Ovary (tissue), 9 donors: Measurements from ENCODE around the gene OXCT2. TPM values are rescaled to one million over a fixed set of nuclear protein-coding genes. Genes with fewer than 3 reads are reported as not detected.
A peak's percentile ranks its signal among the peaks of the same experiment; 100 is the strongest.
"Not testable (repeated sequence)": the region's sequence is repeated elsewhere in the genome, so short reads cannot be mapped to it uniquely, and the experiment has no call there.

ENCODE experiments used
- DNase-seq, 5 donors: peaks; one replicate each; pipeline ENCODE4 v3.0.0-alpha.2; 2019 to 2020
- H3K27ac ChIP-seq, 2 donors: fragments of 200-600 bp; one replicate each; pipeline versions ENCODE4 v1.5.1 to v1.8.0; 2019 to 2022
- H3K27me3 ChIP-seq: fragments of 200-600 bp; one replicate; pipeline ENCODE4 v1.8.0; 2022
- H3K36me3 ChIP-seq: fragments of 200-600 bp; sonication (generic); one replicate; pipeline ENCODE4 v1.5.1; 2019
- H3K4me1 ChIP-seq: one replicate; pipeline ENCODE4 v1.8.1; 2013; ENCODE audit warnings: mild to moderate bottlenecking, moderate library complexity; ENCODE audit not compliant: insufficient read depth
- H3K4me3 ChIP-seq: fragments of 200-600 bp; sonication (generic); one replicate; pipeline ENCODE4 v1.5.1; 2017
- H3K9me3 ChIP-seq, 2 donors: fragments of 200-600 bp in 1 of 2; sonication (generic) in 1 of 2; one replicate each; pipeline versions ENCODE4 v1.5.1 to v1.8.1; 2013 to 2019; ENCODE audit warnings: mild to moderate bottlenecking in 1 of 2, moderate library complexity in 1 of 2
- EP300 ChIP-seq: sonication (generic); formaldehyde crosslinking; IDR thresholded peaks from one replicate; pipeline ENCODE4 v1.6.1; 2017; ENCODE audit warnings: antibody characterized with exemption
- POLR2A ChIP-seq: fragments of 450-650 bp; IDR thresholded peaks from one replicate; pipeline ENCODE4 v1.6.1; 2017; ENCODE audit warnings: antibody characterized with exemption, mild to moderate bottlenecking, moderate library complexity
- WGBS, 3 donors: extraction: QIAGEN DNeasy Blood & Tissue Kit in 1 of 3; methylation state at CpG; one replicate each; pipeline versions ENCODE4 v1.1.5 to v1.1.7; 2013 to 2017; 5-methylcytosine and 5-hydroxymethylcytosine counted together
- intact Hi-C, 4 donors: fragments of 100-400 bp; cut with DNase I; formaldehyde crosslinking; loops; one replicate each; pipeline versions ENCODE4 v1.11.0 to v1.15.1; 2022 to 2023
- polyA plus RNA-seq, 2 donors: library from polyadenylated mRNA; stranded (reverse); fragments of 200-250 nt in 1 of 2; fragments of 350-450 nt in 1 of 2; fragmentation: Illumina TruSeq in 1 of 2; extraction: RNeasy Lipid Tissue Mini Kit (QIAGEN cat#74804) in 1 of 2; gene quantifications; one replicate each; pipeline ENCODE4 v1.2.3, GENCODE V29; 2013 to 2014
- total RNA-seq, 7 donors: library from RNA; depleted of rRNA in 2 of 7; stranded (reverse); fragments of >200 nt in 2 of 7; fragmentation: NEBNext Ultra II Directional in 3 of 7; extraction: Animal tissue kit (Norgen Biotek cat#: 25700) in 3 of 7; gene quantifications; one replicate each; pipeline versions ENCODE4 v1.1.0 to v1.2.4, GENCODE V29; 2016 to 2023
- TF ChIP-seq, protein P1 (sequence below), 3 donors: fragments of 450-650 bp in 2 of 3; fragments of 200-600 bp in 1 of 3; IDR thresholded peaks; one replicate each; pipeline versions ENCODE4 v1.5.1 to v1.8.0; 2016 to 2022; ENCODE audit warnings: antibody characterized with exemption in 3 of 3, mild to moderate bottlenecking in 1 of 3
- donor health status: DM: no; HTN: no; CAD: no; lungs with moderate emphysema.
- donor health status: DM: no; HTN: no; CAD: no.
- donor health status: Bipolar disorder and iron deficiency.
- donor health status: DM: yes; HTN: yes; CAD: no.
- donor health status: DM: no; HTN: no; CAD: no.
- donor health status: DM: yes; HTN: yes; CAD: no.

The OXCT2 gene
- total and polyA plus RNA-seq, 9 donors: 0.20 to 7.2 (median 2.4) TPM

DNA sequence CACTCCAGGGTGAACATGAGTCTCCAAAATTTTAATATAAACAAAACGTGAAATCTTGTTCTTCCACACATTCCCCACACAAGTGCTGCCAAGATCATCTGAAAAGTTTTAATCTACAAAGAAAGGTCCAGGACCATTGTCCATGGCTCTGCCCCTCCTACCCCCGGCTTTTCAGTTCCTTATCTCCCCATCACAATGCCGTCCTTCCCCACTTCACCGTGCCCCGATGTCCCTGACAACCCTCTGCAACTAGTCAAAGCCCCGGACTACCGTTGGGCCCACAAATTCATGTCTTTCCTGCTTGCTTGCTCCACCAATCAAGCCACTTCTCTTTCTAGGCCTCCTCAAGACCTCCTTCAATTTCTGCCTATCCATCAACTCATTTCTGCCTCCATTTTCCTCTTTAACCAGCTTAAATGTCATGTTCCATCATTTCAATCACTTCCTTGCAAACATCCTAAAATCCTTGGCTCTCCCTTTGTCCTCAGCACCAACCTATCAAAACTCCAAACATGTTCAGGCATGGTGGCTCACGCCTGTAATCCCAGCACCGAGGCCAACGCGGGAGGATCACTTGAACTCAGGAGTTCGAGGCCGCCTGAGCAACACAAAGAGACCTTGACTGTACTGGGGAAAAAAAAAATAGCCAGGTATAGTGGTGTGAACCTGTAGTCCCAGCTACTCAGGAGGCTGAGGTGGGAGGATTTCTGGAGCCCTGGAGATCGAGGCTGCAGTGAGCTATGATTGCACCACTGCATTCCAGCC is 31.5 kb upstream of the OXCT2 start:
- no peak for TF ChIP-seq POLR2A
- TF ChIP-seq, protein P1, sequence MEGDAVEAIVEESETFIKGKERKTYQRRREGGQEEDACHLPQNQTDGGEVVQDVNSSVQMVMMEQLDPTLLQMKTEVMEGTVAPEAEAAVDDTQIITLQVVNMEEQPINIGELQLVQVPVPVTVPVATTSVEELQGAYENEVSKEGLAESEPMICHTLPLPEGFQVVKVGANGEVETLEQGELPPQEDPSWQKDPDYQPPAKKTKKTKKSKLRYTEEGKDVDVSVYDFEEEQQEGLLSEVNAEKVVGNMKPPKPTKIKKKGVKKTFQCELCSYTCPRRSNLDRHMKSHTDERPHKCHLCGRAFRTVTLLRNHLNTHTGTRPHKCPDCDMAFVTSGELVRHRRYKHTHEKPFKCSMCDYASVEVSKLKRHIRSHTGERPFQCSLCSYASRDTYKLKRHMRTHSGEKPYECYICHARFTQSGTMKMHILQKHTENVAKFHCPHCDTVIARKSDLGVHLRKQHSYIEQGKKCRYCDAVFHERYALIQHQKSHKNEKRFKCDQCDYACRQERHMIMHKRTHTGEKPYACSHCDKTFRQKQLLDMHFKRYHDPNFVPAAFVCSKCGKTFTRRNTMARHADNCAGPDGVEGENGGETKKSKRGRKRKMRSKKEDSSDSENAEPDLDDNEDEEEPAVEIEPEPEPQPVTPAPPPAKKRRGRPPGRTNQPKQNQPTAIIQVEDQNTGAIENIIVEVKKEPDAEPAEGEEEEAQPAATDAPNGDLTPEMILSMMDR (IDR thresholded peaks at IDR 0.05): no peak
- TF ChIP-seq EP300: no peak
- no peak overlapping the region for H3K27ac ChIP-seq

DNA sequence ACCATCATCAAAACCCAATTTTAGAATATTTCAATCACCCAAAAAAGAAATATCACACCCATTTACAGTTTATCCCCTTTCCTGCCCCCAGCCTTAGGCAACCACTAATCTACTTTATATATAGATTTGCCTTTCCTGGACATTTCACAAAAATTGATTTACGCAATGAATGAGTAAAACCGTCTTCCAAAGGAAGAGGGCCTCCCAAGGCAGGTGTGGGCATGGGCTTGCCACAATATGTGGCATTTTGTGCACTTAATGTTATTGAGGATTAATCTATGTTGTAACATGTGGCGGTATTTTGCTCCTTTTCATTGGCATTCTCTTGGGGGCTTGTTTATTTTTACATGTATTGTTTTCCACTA is 29.3 kb upstream of the OXCT2 start:
- TF ChIP-seq, protein P1 (IDR thresholded peaks at IDR 0.05): no peak
- no peak for TF ChIP-seq EP300
- TF ChIP-seq POLR2A: no peak
- DNase-seq: no peak
- H3K4me3 ChIP-seq: no peak overlapping the region
- no peak overlapping the region for H3K27ac ChIP-seq
- H3K36me3 ChIP-seq: no peaks in the 10 kb centered on the region
- no peaks in the 10 kb centered on the region for H3K27me3 ChIP-seq
- 85 to 88% (median 87%) methylated on average over 3 of the region's 3 CpGs for WGBS, 3 donors
- no peaks in the 10 kb centered on the region for H3K4me1 ChIP-seq
- H3K9me3 ChIP-seq: no peaks in the 10 kb centered on the region
- intact Hi-C loops: no loop called here

More for the DNA sequence above, 31.5 kb upstream of the OXCT2 start:
- Histone ChIP-seq H3K9me3 (no peaks in the 10 kb centered on the region), H3K4me3 (no peak overlapping the region), H3K27me3 (no peaks in the 10 kb centered on the region), H3K4me1 (no peaks in the 10 kb centered on the region), H3K36me3 (no peaks in the 10 kb centered on the region)
- intact Hi-C loops: no loop called here
- 87 to 90% (median 88%) methylated on average over 14 of the region's 14 CpGs for WGBS, 3 donors
- no peak for DNase-seq

DNA sequence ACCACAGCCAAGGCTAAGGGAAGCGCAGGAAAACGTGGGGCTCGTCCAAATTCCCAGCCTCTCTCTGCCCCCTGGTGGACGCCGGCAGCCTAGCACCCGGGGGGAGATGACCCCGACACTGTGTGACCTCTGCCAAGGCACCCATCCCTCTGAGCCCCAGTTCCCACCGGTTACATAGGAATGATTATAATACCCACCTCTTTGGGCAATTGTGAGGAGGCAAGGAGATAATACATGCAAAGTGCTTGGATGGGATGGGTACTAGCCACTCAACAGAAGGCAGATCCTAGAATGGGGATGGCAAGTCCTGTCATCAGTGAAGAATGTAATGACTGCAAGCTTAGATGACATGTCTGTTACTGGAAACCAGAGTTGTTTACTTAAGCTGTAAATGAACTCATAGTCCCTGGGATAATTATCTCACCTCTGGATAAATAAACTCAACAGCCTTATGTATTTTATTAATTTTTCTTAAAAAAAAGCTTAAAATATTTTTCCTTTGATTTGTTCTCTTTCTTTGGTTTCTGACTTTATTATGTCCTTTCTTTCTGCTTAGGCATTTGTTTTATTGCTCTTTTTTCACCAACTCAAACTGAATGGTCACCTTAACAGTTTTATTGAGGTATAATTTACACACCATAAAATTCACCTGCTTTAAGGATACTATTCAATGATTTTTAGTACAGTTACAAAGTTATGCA is 28.8 kb upstream of the OXCT2 start:
- H3K27ac ChIP-seq: no peak overlapping the region
- no peak overlapping the region for H3K4me3 ChIP-seq
- H3K4me1 ChIP-seq: no peaks in the 10 kb centered on the region
- DNase-seq: peak in 3 of 5 donors; percentile 30 to 69 (median 35)
- H3K27me3 ChIP-seq: no peaks in the 10 kb centered on the region
- intact Hi-C loops: no loop called here
- no peaks in the 10 kb centered on the region for H3K9me3 ChIP-seq
- WGBS, 3 donors: 5 to 9% (median 6%) methylated on average over 8 of the region's 8 CpGs
- H3K36me3 ChIP-seq: no peaks in the 10 kb centered on the region
- no peak for TF ChIP-seq EP300
- TF ChIP-seq, protein P1 (IDR thresholded peaks at IDR 0.05): peak in 2 of 3 donors; percentile 22 to 37

DNA sequence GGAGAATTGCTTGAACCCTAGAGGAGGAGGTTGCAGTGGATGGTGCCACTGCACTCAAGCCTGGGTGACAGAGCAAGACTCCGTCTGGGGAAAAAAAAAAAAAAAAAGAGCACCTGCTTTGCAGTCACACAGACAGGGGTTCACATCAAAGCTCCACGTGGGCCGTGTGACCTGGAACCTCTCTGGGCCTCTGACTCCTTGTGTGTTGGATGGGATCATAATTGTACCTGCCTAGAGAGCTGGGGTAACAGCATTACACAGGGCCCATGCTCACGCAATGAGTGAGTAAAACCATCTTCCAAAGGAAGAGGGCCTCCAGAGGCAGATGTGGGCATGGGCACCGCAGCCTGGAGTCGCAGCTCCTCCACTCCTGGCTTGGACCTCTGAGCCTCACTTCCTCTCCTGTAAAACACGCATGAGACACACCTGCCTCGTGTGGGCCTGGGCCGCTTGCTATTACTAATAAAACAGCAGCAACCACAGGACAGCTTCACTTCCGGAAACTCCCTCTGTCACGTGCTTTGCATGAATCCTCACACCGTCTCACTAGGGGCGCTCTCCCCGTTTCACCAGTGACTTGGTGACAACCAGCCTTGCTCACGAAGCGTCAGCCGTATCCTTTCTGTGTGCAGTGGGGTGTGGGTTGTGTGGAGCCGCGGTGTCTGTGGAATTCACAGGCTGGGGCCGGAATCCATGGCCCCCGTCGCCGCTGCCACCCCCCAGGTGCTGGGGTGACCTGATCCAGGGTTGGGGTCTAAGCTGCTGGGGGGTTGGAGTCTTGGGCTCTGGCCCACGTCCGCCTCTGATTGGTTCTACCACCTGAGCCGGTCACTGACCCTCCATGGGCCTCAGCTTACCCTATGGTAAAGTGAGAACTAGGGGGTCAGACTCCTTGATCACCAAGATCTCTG is 28.0 kb upstream of the OXCT2 start:
- H3K27me3 ChIP-seq, H3K4me1 ChIP-seq, H3K9me3 ChIP-seq, H3K36me3 ChIP-seq, H3K4me3 ChIP-seq, intact Hi-C loops, H3K27ac ChIP-seq: not testable (repeated sequence)
- peak in 2 of 5 donors; percentile 46 to 55 for DNase-seq
- 46 to 58% (median 56%) methylated on average over 17 to 22 of the region's 26 CpGs for WGBS, 3 donors
